ENCODE results near the gene RPL13. TPM values are rescaled to one million over a fixed set of nuclear protein-coding genes. Genes with fewer than 3 reads are reported as not detected.

Gene RPL13
- total RNA-seq (1,000 to 10,000 TPM; 1,952 to 3,862 TPM), polyA plus RNA-seq (ENCODE audit: insufficient read depth, low read depth, low replicate concordance) (1,947 TPM)
- long read RNA-seq, donor 1, full-length matches to known transcripts, result 2,486 of 2,739 reads
- long read RNA-seq, donor 1, partial matches to known transcripts, result 185 of 2,739 reads
- long read RNA-seq, donor 1, other reads (novel, unspliced or antisense), result 68 of 2,739 reads
- long read RNA-seq, donor 2, full-length matches to known transcripts, result 1,325 of 1,676 reads
- long read RNA-seq, donor 2, partial matches to known transcripts, result 317 of 1,676 reads
- long read RNA-seq, donor 2, other reads (novel, unspliced or antisense), result 34 of 1,676 reads

- H3K9me3 ChIP-seq, result no peaks in the 10 kb centered on the region
- peak within 1 kb of the TSS; percentile 86 to 87 for H3K27ac ChIP-seq
- peak within 1 kb of the TSS; percentile 55 to 94 for H3K4me3 ChIP-seq
- H3K36me3 ChIP-seq (ENCODE audit: low read depth, missing control alignments), result no peaks in the 10 kb centered on the region
- H3K27me3 ChIP-seq, result no peaks in the 10 kb centered on the region
- peaks cover 20% of the 10 kb centered on the region for H3K4me1 ChIP-seq
- DNase-seq, result peak; percentile 97
- peak; percentile 94 for TF ChIP-seq POLR2A (IDR thresholded peaks at IDR 0.05)
- TF ChIP-seq, protein P1, sequence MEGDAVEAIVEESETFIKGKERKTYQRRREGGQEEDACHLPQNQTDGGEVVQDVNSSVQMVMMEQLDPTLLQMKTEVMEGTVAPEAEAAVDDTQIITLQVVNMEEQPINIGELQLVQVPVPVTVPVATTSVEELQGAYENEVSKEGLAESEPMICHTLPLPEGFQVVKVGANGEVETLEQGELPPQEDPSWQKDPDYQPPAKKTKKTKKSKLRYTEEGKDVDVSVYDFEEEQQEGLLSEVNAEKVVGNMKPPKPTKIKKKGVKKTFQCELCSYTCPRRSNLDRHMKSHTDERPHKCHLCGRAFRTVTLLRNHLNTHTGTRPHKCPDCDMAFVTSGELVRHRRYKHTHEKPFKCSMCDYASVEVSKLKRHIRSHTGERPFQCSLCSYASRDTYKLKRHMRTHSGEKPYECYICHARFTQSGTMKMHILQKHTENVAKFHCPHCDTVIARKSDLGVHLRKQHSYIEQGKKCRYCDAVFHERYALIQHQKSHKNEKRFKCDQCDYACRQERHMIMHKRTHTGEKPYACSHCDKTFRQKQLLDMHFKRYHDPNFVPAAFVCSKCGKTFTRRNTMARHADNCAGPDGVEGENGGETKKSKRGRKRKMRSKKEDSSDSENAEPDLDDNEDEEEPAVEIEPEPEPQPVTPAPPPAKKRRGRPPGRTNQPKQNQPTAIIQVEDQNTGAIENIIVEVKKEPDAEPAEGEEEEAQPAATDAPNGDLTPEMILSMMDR (IDR thresholded peaks at IDR 0.05), result peak in 1 of 3 experiments; percentile 3
- intact Hi-C loops (cut with DNase I; ENCODE audit: low total_unique reads), result no loop called here
- WGBS, 2 donors, result 0% methylated on average over 62 of the region's 87 CpGs; no CpG with 5 or more reads in 1 of the 2 donors
These were observed at the start of gene RPL13 for GRCh38 chr16:89560378-89561141. RPL13 (plus strand) TSS chr16:89560682; CDS start chr16:89560960, 278 bp downstream.

DNA sequence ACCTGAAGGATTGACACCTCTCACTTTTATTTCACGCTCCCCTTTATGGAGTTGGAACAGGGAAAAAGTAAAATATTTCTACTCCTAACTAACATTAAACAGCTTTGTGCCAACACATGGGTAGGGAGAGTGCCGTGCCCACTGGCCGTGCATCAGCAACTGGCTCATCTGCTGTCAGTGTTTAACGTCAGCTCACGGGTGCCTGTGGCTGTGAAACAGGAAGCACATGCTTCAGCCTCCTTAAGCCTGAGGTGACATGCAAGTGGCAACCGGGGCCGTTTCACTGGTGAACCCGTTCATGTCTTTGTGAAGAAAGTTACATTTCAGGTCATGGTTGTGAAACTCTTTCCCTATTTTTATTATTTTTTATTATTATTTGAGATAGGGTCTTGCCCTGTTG, 49.1 kb upstream of the RPL13 start:
- no peak overlapping the region for H3K4me3 ChIP-seq
- 84 to 87% methylated on average over 8 of the region's 8 CpGs for WGBS, 2 donors
- intact Hi-C loops (cut with DNase I; ENCODE audit: low total_unique reads), result no loop called here
- H3K4me1 ChIP-seq, result peaks cover 23% of the 10 kb centered on the region
- DNase-seq, result no peak
- no peaks in the 10 kb centered on the region for H3K36me3 ChIP-seq (ENCODE audit: low read depth, missing control alignments)
- H3K27ac ChIP-seq, result no peak overlapping the region
- no peak for TF ChIP-seq POLR2A (IDR thresholded peaks at IDR 0.05)
- TF ChIP-seq, protein P1 (IDR thresholded peaks at IDR 0.05), result no peak
- no peaks in the 10 kb centered on the region for H3K9me3 ChIP-seq
- no peaks in the 10 kb centered on the region for H3K27me3 ChIP-seq

DNA sequence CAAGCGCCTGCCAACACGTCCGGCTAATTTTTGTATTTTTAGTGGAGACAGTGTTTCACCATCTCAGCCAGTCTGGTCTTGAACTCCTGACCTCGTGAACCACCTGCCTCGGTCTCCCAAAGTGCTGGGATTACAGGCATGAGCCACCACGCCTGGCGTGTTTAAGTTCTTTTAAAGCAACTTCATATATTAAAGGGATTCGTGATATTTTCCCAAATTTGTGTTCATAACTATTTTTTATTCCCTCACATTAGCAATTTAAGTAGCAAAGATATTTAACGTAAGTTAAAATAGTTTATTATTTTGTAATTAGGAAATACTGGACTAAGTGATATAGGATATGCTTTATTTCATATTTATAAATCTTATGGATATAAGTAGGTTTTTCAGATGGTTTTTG, 48.0 kb upstream of the RPL13 start:
- TF ChIP-seq, protein P1 (IDR thresholded peaks at IDR 0.05), result no peak
- no peaks in the 10 kb centered on the region for H3K36me3 ChIP-seq (ENCODE audit: low read depth, missing control alignments)
- H3K4me3 ChIP-seq, result no peak overlapping the region
- H3K27me3 ChIP-seq, result no peaks in the 10 kb centered on the region
- no peaks in the 10 kb centered on the region for H3K9me3 ChIP-seq
- H3K27ac ChIP-seq, result no peak overlapping the region
- intact Hi-C loops (cut with DNase I; ENCODE audit: low total_unique reads), result no loop called here
- DNase-seq, result no peak
- peaks cover 15% of the 10 kb centered on the region for H3K4me1 ChIP-seq
- 91 to 96% methylated on average over 9 of the region's 9 CpGs for WGBS, 2 donors

GRCh38 chr16:89517128-89517527, 43.4 kb upstream of the RPL13 start:
- Histone ChIP-seq H3K36me3 (ENCODE audit: low read depth, missing control alignments) (no peaks in the 10 kb centered on the region), H3K4me3 (no peak overlapping the region), H3K27me3 (no peaks in the 10 kb centered on the region), H3K27ac (no peak overlapping the region), H3K4me1 (no peaks in the 10 kb centered on the region), H3K9me3 (no peaks in the 10 kb centered on the region)
- TF ChIP-seq POLR2A (IDR thresholded peaks at IDR 0.05), result no peak
- TF ChIP-seq, protein P1 (IDR thresholded peaks at IDR 0.05), result no peak
- 75 to 97% methylated on average over 7 to 9 of the region's 9 CpGs for WGBS, 2 donors
- no peak for DNase-seq
- intact Hi-C loops (cut with DNase I; ENCODE audit: low total_unique reads), result no loop called here
